ENCODE results near the gene SLC36A1. TPM values are rescaled to one million over a fixed set of nuclear protein-coding genes. Genes with fewer than 3 reads are reported as not detected.

SLC36A1 gene
- total RNA-seq, 1 donor from 2014 or later, result 42.5 TPM

DNA sequence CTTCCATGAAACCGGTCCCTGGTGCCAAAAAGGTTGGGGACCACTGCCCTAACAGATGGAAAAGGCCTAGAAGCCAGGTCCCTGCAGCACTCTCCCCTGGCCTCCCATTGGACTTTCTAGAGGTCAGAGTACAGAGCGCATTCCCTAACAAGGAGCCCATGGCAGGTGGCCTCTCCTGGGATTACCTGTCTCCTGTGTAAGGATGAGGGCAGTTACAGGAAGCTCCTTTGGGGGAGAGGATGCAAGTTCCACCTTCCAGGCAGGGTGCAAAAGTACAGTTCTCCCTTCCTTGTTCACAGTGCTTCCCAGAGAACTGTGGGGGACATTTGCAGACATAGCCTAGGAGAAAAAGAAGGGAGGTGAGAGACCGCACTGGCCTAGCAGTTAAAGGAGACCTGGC is 62.4 kb downstream of the SLC36A1 start:
- Mint-ChIP-seq H3K9me3 (ENCODE audit: unreplicated experiment) (no peaks in the 10 kb centered on the region), H3K27ac (ENCODE audit: unreplicated experiment) (no peak overlapping the region), H3K4me3 (ENCODE audit: unreplicated experiment) (no peak overlapping the region), H3K27me3 (ENCODE audit: unreplicated experiment) (no peaks in the 10 kb centered on the region), H3K4me1 (ENCODE audit: unreplicated experiment) (no peaks in the 10 kb centered on the region), H3K36me3 (ENCODE audit: unreplicated experiment) (peaks cover 19% of the 10 kb centered on the region)
- DNase-seq (ENCODE audit: extremely low spot score, unreplicated experiment), result no peak
- TF ChIP-seq, protein P1, sequence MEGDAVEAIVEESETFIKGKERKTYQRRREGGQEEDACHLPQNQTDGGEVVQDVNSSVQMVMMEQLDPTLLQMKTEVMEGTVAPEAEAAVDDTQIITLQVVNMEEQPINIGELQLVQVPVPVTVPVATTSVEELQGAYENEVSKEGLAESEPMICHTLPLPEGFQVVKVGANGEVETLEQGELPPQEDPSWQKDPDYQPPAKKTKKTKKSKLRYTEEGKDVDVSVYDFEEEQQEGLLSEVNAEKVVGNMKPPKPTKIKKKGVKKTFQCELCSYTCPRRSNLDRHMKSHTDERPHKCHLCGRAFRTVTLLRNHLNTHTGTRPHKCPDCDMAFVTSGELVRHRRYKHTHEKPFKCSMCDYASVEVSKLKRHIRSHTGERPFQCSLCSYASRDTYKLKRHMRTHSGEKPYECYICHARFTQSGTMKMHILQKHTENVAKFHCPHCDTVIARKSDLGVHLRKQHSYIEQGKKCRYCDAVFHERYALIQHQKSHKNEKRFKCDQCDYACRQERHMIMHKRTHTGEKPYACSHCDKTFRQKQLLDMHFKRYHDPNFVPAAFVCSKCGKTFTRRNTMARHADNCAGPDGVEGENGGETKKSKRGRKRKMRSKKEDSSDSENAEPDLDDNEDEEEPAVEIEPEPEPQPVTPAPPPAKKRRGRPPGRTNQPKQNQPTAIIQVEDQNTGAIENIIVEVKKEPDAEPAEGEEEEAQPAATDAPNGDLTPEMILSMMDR (IDR thresholded peaks at IDR 0.05), result no peak

DNA sequence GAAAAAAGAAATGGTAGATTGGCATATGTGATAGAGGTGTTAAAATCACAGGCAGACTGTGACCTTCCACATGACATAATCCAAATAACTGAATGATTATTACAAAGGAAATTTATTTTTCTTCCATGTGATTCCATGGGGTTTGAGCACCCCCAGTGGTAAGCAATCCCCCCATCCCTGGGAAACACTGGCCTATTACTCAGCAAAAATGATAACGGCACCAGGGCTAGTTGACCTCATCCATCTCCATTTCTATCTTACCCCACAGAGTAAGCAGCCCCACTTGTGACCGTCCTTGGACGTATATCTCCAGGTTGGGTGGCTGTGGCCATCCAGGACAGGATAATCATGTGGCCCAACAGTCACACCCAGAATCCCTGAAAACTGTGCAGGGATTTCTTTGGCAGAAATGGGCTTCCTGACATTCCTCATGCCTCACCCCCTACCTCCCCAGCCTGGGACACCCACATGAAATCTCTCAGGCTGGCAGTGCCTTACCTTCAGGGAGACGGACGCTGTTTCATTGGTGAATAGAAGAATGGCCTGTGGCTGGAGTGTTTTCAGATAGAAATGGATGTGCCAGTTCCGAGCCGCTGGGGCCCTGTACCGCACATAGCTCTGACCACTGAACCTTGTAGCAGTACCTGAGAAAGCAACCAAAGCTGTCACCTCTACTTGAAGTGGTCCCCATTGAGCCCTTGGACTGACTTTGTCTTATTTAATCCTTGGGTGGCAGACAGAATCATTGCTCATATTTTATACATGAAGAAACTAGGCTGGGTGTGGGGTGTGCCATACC is 69.9 kb downstream of the SLC36A1 start:
- H3K4me3 Mint-ChIP-seq (ENCODE audit: unreplicated experiment), result no peak overlapping the region
- DNase-seq (ENCODE audit: extremely low spot score, unreplicated experiment), result no peak
- peaks cover 10% of the 10 kb centered on the region for H3K36me3 Mint-ChIP-seq (ENCODE audit: unreplicated experiment)
- no peaks in the 10 kb centered on the region for H3K9me3 Mint-ChIP-seq (ENCODE audit: unreplicated experiment)
- no peak overlapping the region for H3K27ac Mint-ChIP-seq (ENCODE audit: unreplicated experiment)
- TF ChIP-seq, protein P1 (IDR thresholded peaks at IDR 0.05), result no peak
- H3K4me1 Mint-ChIP-seq (ENCODE audit: unreplicated experiment), result no peaks in the 10 kb centered on the region
- H3K27me3 Mint-ChIP-seq (ENCODE audit: unreplicated experiment), result no peaks in the 10 kb centered on the region

- H3K36me3 Mint-ChIP-seq (ENCODE audit: unreplicated experiment), result peaks cover 10% of the 10 kb centered on the region
- H3K27ac Mint-ChIP-seq (ENCODE audit: unreplicated experiment), result no peak overlapping the region
- H3K4me1 Mint-ChIP-seq (ENCODE audit: unreplicated experiment), result no peaks in the 10 kb centered on the region
- DNase-seq (ENCODE audit: extremely low spot score, unreplicated experiment), result no peak
- no peaks in the 10 kb centered on the region for H3K27me3 Mint-ChIP-seq (ENCODE audit: unreplicated experiment)
- TF ChIP-seq, protein P1 (IDR thresholded peaks at IDR 0.05), result peak; percentile 32
- H3K9me3 Mint-ChIP-seq (ENCODE audit: unreplicated experiment), result no peaks in the 10 kb centered on the region
- no peak overlapping the region for H3K4me3 Mint-ChIP-seq (ENCODE audit: unreplicated experiment)
Measured at GRCh38 chr5:151520294-151520693, 72.9 kb downstream of the SLC36A1 start.

GRCh38 chr5:151522226-151522625 is 74.8 kb downstream of the SLC36A1 start:
- TF ChIP-seq, protein P1 (IDR thresholded peaks at IDR 0.05), result no peak

GRCh38 chr5:151523335-151523734 is 75.9 kb downstream of the SLC36A1 start:
- Mint-ChIP-seq H3K9me3 (ENCODE audit: unreplicated experiment) (no peaks in the 10 kb centered on the region), H3K36me3 (ENCODE audit: unreplicated experiment) (peaks cover 9% of the 10 kb centered on the region), H3K27ac (ENCODE audit: unreplicated experiment) (no peak overlapping the region), H3K4me3 (ENCODE audit: unreplicated experiment) (no peak overlapping the region), H3K27me3 (ENCODE audit: unreplicated experiment) (no peaks in the 10 kb centered on the region), H3K4me1 (ENCODE audit: unreplicated experiment) (no peaks in the 10 kb centered on the region)
- TF ChIP-seq, protein P1 (IDR thresholded peaks at IDR 0.05), result peak; percentile 58
- no peak for DNase-seq (ENCODE audit: extremely low spot score, unreplicated experiment)

More at GRCh38 chr5:151522226-151522625, 74.8 kb downstream of the SLC36A1 start:
- Mint-ChIP-seq H3K9me3 (ENCODE audit: unreplicated experiment) (no peaks in the 10 kb centered on the region), H3K4me1 (ENCODE audit: unreplicated experiment) (no peaks in the 10 kb centered on the region), H3K27me3 (ENCODE audit: unreplicated experiment) (no peaks in the 10 kb centered on the region), H3K36me3 (ENCODE audit: unreplicated experiment) (peaks cover 10% of the 10 kb centered on the region), H3K4me3 (ENCODE audit: unreplicated experiment) (no peak overlapping the region), H3K27ac (ENCODE audit: unreplicated experiment) (no peak overlapping the region)
- DNase-seq (ENCODE audit: extremely low spot score, unreplicated experiment), result no peak
